ENCODE measurements around the gene GXYLT2.

- TF ChIP-seq CTCF (IDR thresholded peaks at IDR 0.05; ENCODE audit: low read length) (no peak), EZH2 (optimal IDR thresholded peaks at IDR 0.05; ENCODE audit: low read depth, low read length) (no peak), EZH2phosphoT487 (IDR thresholded peaks at IDR 0.05; ENCODE audit: low read length) (no peak)
Measured at GRCh38 chr3:72973031-72973723, 85.3 kb downstream of the GXYLT2 start.
